Measurements from ENCODE around the gene KLK12.

KLK12 gene

GRCh38 chr19:51034704-51035103, at the start of gene KLK12:
TSS of gene KLK12 (minus strand) at chr19:51035002. CDS start at chr19:51034621, 381 bp downstream.
- DNase-seq (ENCODE audit: low read depth): no peak

GRCh38 chr19:51084505-51084904, 49.7 kb upstream of the KLK12 start:
- no peak for DNase-seq (ENCODE audit: low read depth)

- no peak for DNase-seq (ENCODE audit: low read depth)
These were observed 49.0 kb upstream of the KLK12 start for GRCh38 chr19:51083783-51084182.

GRCh38 chr19:51083181-51083580, 48.4 kb upstream of the KLK12 start:
- no peak for DNase-seq (ENCODE audit: low read depth)

GRCh38 chr19:51082611-51083010, 47.8 kb upstream of the KLK12 start, which contains the start of gene KLK14:
TSS of gene KLK14 (minus strand) at chr19:51082887. CDS start at chr19:51082614, 273 bp downstream.
- DNase-seq (ENCODE audit: low read depth): no peak

GRCh38 chr19:51081476-51081875, 46.7 kb upstream of the KLK12 start:
- no peak for DNase-seq (ENCODE audit: low read depth)

- no peak for DNase-seq (ENCODE audit: low read depth)
These were observed 44.8 kb upstream of the KLK12 start for GRCh38 chr19:51079481-51080110.

- no peak for DNase-seq (ENCODE audit: low read depth)
These were observed 43.9 kb upstream of the KLK12 start for GRCh38 chr19:51078731-51079130.

GRCh38 chr19:51078104-51078503, 43.3 kb upstream of the KLK12 start:
- no peak for DNase-seq (ENCODE audit: low read depth)

GRCh38 chr19:51076631-51077213, 41.9 kb upstream of the KLK12 start:
- DNase-seq (ENCODE audit: low read depth): no peak

- DNase-seq (ENCODE audit: low read depth): no peak
These were observed 41.2 kb upstream of the KLK12 start for GRCh38 chr19:51075998-51076397.

- DNase-seq (ENCODE audit: low read depth): no peak
These were observed 36.2 kb upstream of the KLK12 start for GRCh38 chr19:51071095-51071405.

GRCh38 chr19:51070334-51071094, 35.7 kb upstream of the KLK12 start:
- DNase-seq (ENCODE audit: low read depth): no peak

GRCh38 chr19:51066393-51067186, 31.8 kb upstream of the KLK12 start:
- DNase-seq (ENCODE audit: low read depth): no peak

GRCh38 chr19:51065221-51065960, 30.6 kb upstream of the KLK12 start:
- DNase-seq (ENCODE audit: low read depth): no peak

- no peak for DNase-seq (ENCODE audit: low read depth)
These were observed 29.9 kb upstream of the KLK12 start, which contains the start of gene KLK13 for GRCh38 chr19:51064534-51065220. TSS of gene KLK13 (minus strand) at chr19:51065092. CDS start at chr19:51065067, 25 bp downstream.

GRCh38 chr19:51063664-51064063, 28.9 kb upstream of the KLK12 start:
- no peak for DNase-seq (ENCODE audit: low read depth)

- no peak for DNase-seq (ENCODE audit: low read depth)
These were observed 26.2 kb upstream of the KLK12 start for GRCh38 chr19:51060973-51061372.

GRCh38 chr19:51060336-51060735, 25.5 kb upstream of the KLK12 start:
- DNase-seq (ENCODE audit: low read depth): no peak

GRCh38 chr19:51059715-51060114, 24.9 kb upstream of the KLK12 start:
- no peak for DNase-seq (ENCODE audit: low read depth)

- no peak for DNase-seq (ENCODE audit: low read depth)
These were observed 21.1 kb upstream of the KLK12 start for GRCh38 chr19:51055866-51056265.
